ENCODE data around the gene PPP1R7. TPM values are rescaled to one million over a fixed set of nuclear protein-coding genes. Genes with fewer than 3 reads are reported as not detected.

The PPP1R7 gene
- total and polyA plus RNA-seq, 9 of the 15 experiments (the other 6 are each of a cell fraction or from before 2014, with no cell fraction given): 37.5 to 75.0 (median 50.5) TPM

DNA sequence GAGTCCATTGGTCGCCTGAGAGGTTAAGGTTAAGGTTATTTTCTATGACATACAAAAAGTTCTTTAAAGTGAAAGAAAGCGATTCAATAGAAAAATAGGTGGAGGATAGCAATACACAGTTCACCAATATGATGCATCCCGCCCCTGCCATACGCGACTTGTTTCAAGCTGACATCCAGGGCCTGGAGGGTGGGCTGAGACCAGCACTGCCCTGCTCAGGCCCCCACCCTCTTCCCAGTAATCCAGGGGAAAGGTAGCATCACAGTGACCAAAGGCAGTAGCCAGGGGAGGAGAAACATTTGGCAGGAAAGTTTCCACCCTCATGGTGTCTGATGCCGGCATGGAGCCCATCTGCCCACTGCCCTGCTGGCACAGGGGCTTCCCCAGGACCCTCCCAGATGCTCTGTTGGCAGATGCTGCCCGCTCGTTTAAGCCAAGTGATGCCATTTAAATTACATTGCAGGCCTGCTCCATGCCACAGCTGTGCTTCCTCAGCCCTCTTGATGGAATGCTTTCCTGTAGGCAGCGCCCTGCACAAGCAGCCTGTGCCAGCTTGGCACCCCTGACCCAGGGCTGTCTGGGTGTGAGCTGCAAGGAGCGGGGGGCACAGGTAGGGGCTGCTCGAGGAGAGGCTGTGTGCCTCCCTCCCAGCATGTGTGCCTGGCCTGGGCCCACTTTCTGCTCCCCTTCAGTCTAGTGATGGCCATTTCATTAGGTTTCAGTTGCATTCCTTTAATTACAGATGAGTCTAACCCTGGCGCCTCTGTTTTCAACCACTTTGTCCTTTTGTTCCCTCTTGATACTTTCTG, 27.5 kb downstream of the PPP1R7 start (continued):
- TF ChIP-seq, protein P1, sequence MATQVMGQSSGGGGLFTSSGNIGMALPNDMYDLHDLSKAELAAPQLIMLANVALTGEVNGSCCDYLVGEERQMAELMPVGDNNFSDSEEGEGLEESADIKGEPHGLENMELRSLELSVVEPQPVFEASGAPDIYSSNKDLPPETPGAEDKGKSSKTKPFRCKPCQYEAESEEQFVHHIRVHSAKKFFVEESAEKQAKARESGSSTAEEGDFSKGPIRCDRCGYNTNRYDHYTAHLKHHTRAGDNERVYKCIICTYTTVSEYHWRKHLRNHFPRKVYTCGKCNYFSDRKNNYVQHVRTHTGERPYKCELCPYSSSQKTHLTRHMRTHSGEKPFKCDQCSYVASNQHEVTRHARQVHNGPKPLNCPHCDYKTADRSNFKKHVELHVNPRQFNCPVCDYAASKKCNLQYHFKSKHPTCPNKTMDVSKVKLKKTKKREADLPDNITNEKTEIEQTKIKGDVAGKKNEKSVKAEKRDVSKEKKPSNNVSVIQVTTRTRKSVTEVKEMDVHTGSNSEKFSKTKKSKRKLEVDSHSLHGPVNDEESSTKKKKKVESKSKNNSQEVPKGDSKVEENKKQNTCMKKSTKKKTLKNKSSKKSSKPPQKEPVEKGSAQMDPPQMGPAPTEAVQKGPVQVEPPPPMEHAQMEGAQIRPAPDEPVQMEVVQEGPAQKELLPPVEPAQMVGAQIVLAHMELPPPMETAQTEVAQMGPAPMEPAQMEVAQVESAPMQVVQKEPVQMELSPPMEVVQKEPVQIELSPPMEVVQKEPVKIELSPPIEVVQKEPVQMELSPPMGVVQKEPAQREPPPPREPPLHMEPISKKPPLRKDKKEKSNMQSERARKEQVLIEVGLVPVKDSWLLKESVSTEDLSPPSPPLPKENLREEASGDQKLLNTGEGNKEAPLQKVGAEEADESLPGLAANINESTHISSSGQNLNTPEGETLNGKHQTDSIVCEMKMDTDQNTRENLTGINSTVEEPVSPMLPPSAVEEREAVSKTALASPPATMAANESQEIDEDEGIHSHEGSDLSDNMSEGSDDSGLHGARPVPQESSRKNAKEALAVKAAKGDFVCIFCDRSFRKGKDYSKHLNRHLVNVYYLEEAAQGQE (IDR thresholded peaks at IDR 0.05; ENCODE audit: borderline replicate concordance): no peak
- TF ChIP-seq, protein P1 (CRISPR knock-in tag; IDR thresholded peaks at IDR 0.05; ENCODE audit: low read depth): no peak
- no peak for TF ChIP-seq ZNF780A (CRISPR knock-in tag; IDR thresholded peaks at IDR 0.05)
- TF ChIP-seq PHF8 (IDR thresholded peaks at IDR 0.05; ENCODE audit: borderline replicate concordance, low read length): no peak
- TF ChIP-seq, protein P2, sequence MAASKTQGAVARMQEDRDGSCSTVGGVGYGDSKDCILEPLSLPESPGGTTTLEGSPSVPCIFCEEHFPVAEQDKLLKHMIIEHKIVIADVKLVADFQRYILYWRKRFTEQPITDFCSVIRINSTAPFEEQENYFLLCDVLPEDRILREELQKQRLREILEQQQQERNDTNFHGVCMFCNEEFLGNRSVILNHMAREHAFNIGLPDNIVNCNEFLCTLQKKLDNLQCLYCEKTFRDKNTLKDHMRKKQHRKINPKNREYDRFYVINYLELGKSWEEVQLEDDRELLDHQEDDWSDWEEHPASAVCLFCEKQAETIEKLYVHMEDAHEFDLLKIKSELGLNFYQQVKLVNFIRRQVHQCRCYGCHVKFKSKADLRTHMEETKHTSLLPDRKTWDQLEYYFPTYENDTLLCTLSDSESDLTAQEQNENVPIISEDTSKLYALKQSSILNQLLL (CRISPR knock-in tag; IDR thresholded peaks at IDR 0.05; ENCODE audit: borderline replicate concordance): no peak
- TF ChIP-seq ZNF766 (CRISPR knock-in tag; conservative IDR thresholded peaks at IDR 0.05): no peak
- TF ChIP-seq ZNF253 (CRISPR knock-in tag; conservative IDR thresholded peaks at IDR 0.05): no peak
- TF ChIP-seq, protein P3, sequence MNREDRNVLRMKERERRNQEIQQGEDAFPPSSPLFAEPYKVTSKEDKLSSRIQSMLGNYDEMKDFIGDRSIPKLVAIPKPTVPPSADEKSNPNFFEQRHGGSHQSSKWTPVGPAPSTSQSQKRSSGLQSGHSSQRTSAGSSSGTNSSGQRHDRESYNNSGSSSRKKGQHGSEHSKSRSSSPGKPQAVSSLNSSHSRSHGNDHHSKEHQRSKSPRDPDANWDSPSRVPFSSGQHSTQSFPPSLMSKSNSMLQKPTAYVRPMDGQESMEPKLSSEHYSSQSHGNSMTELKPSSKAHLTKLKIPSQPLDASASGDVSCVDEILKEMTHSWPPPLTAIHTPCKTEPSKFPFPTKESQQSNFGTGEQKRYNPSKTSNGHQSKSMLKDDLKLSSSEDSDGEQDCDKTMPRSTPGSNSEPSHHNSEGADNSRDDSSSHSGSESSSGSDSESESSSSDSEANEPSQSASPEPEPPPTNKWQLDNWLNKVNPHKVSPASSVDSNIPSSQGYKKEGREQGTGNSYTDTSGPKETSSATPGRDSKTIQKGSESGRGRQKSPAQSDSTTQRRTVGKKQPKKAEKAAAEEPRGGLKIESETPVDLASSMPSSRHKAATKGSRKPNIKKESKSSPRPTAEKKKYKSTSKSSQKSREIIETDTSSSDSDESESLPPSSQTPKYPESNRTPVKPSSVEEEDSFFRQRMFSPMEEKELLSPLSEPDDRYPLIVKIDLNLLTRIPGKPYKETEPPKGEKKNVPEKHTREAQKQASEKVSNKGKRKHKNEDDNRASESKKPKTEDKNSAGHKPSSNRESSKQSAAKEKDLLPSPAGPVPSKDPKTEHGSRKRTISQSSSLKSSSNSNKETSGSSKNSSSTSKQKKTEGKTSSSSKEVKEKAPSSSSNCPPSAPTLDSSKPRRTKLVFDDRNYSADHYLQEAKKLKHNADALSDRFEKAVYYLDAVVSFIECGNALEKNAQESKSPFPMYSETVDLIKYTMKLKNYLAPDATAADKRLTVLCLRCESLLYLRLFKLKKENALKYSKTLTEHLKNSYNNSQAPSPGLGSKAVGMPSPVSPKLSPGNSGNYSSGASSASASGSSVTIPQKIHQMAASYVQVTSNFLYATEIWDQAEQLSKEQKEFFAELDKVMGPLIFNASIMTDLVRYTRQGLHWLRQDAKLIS (CRISPR knock-in tag; IDR thresholded peaks at IDR 0.05): no peak

Data from K562 (cell line).